Measurements from ENCODE around the gene ADGRG4.

DNA sequence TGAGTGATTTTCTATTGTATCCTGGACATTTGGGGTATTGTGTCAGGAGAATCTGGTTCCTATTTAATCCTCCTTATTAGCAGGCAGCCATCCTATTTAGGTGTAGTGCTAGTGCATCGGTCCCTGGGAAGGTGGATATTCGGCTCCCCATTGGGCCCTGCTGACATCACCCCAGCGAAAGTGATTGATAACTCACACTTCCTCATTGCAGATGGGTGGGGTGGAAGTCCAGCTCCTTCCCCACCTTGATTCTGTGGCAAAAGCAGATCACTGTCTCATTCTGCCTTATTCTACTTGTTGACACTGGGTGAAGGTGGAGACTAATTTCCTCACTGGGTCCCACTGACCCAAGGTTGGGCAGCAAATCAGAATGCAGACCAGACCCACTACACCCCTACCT lies 163.8 kb downstream of the ADGRG4 start:
- TF ChIP-seq, protein P1, sequence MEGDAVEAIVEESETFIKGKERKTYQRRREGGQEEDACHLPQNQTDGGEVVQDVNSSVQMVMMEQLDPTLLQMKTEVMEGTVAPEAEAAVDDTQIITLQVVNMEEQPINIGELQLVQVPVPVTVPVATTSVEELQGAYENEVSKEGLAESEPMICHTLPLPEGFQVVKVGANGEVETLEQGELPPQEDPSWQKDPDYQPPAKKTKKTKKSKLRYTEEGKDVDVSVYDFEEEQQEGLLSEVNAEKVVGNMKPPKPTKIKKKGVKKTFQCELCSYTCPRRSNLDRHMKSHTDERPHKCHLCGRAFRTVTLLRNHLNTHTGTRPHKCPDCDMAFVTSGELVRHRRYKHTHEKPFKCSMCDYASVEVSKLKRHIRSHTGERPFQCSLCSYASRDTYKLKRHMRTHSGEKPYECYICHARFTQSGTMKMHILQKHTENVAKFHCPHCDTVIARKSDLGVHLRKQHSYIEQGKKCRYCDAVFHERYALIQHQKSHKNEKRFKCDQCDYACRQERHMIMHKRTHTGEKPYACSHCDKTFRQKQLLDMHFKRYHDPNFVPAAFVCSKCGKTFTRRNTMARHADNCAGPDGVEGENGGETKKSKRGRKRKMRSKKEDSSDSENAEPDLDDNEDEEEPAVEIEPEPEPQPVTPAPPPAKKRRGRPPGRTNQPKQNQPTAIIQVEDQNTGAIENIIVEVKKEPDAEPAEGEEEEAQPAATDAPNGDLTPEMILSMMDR (IDR thresholded peaks at IDR 0.05): no peak
- TF ChIP-seq EZH2 (IDR thresholded peaks at IDR 0.05; ENCODE audit: borderline replicate concordance, insufficient read depth, low read depth, low read length, poor library complexity, severe bottlenecking): no peak

Data from B cell (primary cell).